ENCODE data around the gene EMILIN2.

GRCh38 chr18:2848247-2849246 is 1.7 kb downstream of the EMILIN2 start:
- 0 out of 2 replicates have a peak, but pooled peaks have one; percentile 13 for TF ChIP-seq MAX (IDR thresholded peaks at IDR 0.05; ENCODE audit: low read depth, low read length)
- no peak for TF ChIP-seq CTCF (IDR thresholded peaks at IDR 0.05; ENCODE audit: low read depth, low read length)
- no peak for TF ChIP-seq POLR2A (IDR thresholded peaks at IDR 0.05; ENCODE audit: extremely low read depth, insufficient read length)
